HG03060 (cell line): ENCODE results near the gene PRRC2C.
"Not testable (repeated sequence)": the region's sequence is repeated elsewhere in the genome, so short reads cannot be mapped to it uniquely, and the experiment has no call there.

Experiments used
- ATAC-seq: cut with Tn5 transposase; IDR thresholded peaks from one replicate; pipeline ENCODE4 v1.9.1; 2021; ENCODE audit warnings: low read depth, moderate number of reproducible peaks; ENCODE audit not compliant: unreplicated experiment

Gene PRRC2C

DNA sequence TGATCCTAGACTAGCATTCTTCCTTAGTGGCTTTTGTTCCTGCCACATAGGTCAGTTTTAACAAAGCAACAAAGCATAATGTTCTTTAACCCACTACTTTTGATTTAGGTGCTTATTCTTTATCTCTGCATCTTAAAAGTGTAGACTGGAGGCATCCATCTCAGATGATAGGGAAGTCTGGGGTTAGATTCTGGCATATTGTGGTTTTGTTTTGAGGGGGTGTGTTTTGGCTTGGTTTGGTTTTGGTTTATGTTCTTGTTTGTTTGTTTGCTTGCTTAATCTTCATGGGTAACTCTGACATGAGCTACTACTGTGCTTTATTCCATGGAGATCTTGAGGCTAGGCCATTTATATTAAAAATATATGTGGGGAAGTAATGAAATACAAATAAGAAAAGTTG, 96.4 kb downstream of the PRRC2C start:
- ATAC-seq = no peak

DNA sequence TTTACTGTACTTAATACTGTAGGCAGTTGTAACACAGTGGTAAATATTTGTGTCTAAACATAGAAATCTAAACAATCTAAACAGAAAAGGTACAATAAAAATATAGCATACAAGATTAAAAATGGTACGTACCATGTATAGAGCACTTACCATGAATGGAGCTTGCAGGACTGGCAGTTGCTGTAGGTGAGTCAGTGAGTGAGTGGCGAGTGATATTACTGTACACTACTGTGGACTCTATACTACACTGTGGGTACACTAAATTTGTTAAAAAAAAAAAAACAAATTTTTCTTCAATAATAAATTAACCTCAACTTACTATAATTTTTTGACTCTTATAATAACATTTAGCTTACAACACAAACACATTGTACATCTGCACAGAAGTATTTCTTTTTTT, 97.3 kb downstream of the PRRC2C start:
- no peak for ATAC-seq

DNA sequence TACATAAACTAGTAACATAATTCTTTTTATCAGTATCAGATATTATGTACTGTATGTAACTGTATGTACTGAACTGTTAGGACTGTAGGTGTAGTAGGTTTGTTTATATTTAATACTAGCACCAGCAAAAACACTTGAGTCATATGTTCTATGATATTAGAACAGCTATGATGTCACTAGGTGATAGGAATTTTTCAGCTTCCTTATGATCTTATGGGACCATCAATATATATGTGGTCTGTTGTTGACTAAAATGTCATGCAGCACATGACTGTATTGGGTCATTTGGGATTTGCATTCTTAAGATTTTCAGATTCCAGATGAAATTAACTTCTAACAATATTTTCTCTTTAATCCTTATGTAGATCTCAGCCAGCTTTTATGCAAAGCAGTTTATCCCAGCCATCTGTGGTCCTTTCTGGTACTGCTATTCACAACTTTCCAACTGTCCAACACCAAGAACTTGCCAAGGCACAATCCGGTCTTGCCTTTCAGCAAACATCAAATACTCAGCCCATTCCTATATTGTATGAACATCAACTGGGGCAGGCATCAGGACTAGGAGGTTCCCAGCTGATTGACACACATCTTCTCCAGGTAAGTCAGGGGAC, 98.4 kb downstream of the PRRC2C start:
- ATAC-seq = no peak

DNA sequence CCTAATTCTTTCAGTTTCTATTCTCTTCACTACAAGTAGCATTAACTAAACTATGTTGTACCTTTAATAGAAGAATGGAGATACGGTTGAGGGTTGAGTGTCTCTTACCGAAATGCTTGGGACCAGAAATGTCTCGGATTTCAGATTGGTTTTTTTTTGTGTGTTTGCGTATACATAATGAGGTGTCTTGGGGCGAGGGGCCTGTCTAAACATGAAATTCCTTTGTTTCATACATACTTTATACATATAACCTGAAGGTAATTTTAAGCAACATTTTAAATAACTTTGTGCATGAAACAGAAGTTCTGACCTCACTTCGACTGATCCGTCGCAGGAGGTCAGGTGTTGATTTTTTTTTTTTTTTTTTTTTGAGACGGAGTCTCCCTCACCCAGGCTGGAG, 100.4 kb downstream of the PRRC2C start:
- no peak for ATAC-seq

- ATAC-seq = no peak
Observed at GRCh38 chr1:171588230-171588629, 102.9 kb downstream of the PRRC2C start.

- ATAC-seq = no peak
Observed at GRCh38 chr1:171590022-171590421, 104.7 kb downstream of the PRRC2C start.

- no peak for ATAC-seq
Observed at GRCh38 chr1:171595324-171595723, 110.0 kb downstream of the PRRC2C start.

GRCh38 chr1:171596119-171596518, 110.8 kb downstream of the PRRC2C start:
- no peak for ATAC-seq

DNA sequence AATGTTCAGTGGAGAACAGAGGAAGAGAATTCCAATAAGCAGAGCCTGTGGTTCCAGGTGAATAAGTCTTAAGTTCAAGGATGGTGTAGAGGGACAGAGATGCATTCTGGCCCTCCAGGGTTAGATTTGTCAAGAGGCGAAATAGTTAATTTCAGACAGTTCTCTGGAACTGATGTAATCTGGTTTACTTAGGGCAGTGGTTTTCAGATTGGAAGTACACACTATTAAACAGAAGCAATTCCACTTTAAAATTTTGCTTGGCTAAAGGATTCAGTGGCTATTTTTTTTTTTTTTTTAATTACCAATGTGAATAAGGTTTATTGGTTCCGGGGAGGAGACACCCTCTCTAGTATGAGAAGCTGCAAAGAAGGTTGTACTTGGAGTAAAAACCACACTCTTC, 111.4 kb downstream of the PRRC2C start:
- no peak for ATAC-seq

DNA sequence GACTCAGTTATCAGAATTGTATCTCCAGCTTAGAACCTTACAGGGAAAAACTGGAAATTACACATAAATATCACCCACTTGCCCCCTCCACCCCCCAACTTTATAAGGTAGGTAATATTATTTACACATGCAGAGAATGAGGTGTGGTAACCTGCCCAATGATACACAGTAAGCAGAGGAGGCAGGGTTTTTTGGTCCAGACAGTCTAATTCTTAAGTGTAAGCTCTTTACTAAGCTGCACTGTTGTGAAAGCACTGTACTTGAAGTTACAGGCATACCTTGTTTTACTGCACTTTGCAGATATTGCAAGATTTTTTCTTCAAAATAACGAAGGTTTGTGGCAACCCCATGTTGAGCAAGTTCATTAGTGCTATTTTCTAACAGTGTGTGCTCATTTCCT, 111.9 kb downstream of the PRRC2C start:
- ATAC-seq = no peak

DNA sequence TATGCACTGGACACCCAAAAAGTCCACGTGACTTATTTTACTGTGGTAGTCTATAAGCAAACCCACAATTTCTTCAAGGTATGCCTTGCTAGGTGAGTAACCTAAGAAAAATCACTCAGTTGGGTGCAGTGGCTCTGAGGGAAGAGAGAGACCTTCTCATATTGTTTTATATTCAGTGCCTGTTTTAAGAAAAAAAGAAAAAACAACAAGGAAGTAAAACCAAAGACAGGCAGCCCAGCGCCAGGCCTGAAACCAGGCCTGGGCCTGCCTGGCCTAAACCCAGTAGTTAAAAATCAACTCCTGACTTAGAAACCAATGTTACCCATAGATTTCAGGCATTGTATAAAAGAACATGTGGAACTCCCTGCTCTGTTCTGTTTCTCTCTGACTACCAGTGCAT, 115.0 kb downstream of the PRRC2C start:
- ATAC-seq = not testable (repeated sequence)

- no peak for ATAC-seq
Observed at GRCh38 chr1:171600862-171601261, 115.5 kb downstream of the PRRC2C start.

DNA sequence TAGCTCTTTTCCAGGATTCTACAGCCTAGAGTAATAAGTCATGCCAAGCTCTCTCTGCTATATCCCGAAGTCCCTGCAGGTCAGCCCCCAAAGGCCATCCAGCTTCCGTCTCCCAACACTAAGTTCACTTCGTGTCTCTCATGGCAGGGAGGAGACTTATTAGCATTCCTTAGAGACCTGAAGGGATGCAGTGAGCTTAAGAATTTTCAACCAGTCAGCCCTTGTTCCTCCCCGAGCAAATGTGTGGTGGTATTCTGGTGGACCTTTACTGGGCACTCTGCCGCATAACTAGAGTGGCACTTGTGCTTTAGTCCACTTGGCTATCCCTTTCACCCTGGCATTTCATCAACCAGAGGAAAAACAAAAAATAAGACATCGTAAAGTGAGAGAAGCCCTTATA, 117.7 kb downstream of the PRRC2C start:
- ATAC-seq = not testable (repeated sequence)

- peak; percentile 40 for ATAC-seq
Observed at GRCh38 chr1:171606402-171606941, 121.1 kb downstream of the PRRC2C start.

GRCh38 chr1:171610385-171610784, 125.1 kb downstream of the PRRC2C start:
- peak; percentile 44 for ATAC-seq

DNA sequence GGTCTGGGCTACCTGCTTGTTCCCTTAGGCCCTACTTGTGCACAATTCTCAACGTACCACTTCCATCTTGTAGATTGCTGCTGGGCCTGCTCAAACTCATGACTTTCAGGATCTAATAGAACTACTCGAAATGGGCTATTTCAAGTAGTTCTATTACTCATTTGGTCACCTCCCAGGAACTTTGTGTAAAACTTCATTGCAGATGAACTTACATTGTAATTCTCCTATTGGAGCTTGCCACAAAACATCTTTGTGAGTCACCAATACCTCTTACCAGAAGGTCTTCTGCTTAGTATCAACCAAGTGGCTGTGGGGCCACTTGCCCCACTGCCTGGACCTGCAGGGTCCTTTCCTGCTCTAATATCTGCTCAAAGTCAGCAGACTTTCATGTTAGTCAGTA, 126.0 kb downstream of the PRRC2C start:
- ATAC-seq = no peak

GRCh38 chr1:171613282-171613681, 128.0 kb downstream of the PRRC2C start:
- no peak for ATAC-seq

GRCh38 chr1:171615122-171615906, 130.0 kb downstream of the PRRC2C start:
- ATAC-seq = not testable (repeated sequence)

DNA sequence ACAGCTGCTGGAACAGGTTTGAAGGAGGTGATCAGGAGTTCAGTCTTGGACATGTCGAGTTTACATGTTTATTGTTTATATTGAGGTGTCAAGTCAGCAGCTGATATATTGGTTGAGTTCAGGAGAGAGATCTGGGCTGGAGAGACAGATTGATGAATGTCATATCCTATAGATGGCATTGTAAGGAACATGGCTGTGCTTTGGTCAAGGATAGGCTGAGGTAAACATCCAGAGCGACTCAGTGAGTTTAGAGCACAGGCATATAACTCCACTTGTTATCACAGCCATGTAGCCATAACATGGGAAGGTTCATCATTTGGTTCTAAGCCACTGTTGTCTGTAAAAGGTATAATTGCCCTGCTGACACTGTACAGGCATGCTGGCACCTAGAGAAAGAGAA, 131.3 kb downstream of the PRRC2C start:
- ATAC-seq = no peak

- no peak for ATAC-seq
Observed at GRCh38 chr1:171622152-171622462, 136.8 kb downstream of the PRRC2C start, which contains the start of gene MYOCOS. MYOCOS (plus strand) TSS chr1:171622243; CDS start chr1:171623884, 1,641 bp downstream.

GRCh38 chr1:171623651-171624331, 138.5 kb downstream of the PRRC2C start:
- ATAC-seq = no peak
